Measurements from ENCODE around the gene PARP4. TPM values are rescaled to one million over a fixed set of nuclear protein-coding genes. Genes with fewer than 3 reads are reported as not detected.
"Not testable (repeated sequence)": the region's sequence is repeated elsewhere in the genome, so short reads cannot be mapped to it uniquely, and the experiment has no call there.

The PARP4 gene
- total RNA-seq, 1 experiment from 2014 or later: 25.9 TPM

DNA sequence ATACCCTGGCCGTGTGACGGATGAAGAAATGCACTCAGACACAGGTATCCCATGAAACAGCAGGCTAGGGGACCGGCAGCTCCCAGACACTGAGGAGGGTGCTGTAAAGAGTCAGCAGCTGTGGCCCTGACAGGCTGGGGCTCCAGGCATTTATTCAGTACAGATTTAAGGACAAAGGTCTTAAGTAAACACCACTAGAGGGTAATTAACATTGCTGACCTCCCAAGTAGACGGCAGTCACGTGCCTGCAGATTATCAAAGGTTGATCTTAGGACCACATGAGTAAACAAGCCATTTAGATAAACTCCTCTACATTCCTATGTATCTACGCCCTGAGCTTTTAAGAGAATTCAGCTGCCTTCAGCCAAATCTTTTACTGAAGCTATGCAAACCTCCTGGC, 92.9 kb downstream of the PARP4 start:
- H2BK15ac ChIP-seq (ENCODE audit: low read depth, low read length); H3K4me2 ChIP-seq (ENCODE audit: insufficient read depth, insufficient read length, low read length); H2AK5ac ChIP-seq (ENCODE audit: insufficient read length, low read length); H3K23ac ChIP-seq (ENCODE audit: insufficient read length, low read depth, low read length); H3K27me3 Mint-ChIP-seq (ENCODE audit: low read depth); H3K56ac ChIP-seq (ENCODE audit: insufficient read length, low read depth, low read length); H4K8ac ChIP-seq (replicated peaks; ENCODE audit: insufficient read length, low read depth, low read length); H3K79me1 ChIP-seq (ENCODE audit: insufficient read depth, low read depth, low read length, poor library complexity, severe bottlenecking); H2BK120ac ChIP-seq (ENCODE audit: low read depth, low read length, poor library complexity, severe bottlenecking); H3T11ph ChIP-seq (ENCODE audit: low read length); H3K27ac ChIP-seq (ENCODE audit: insufficient read length, low read depth, low read length); H2AFZ ChIP-seq (ENCODE audit: low read length); H3K9ac ChIP-seq (ENCODE audit: extremely low read depth, insufficient read length, low read length); H3K4ac ChIP-seq (ENCODE audit: low read depth, low read length); H3K4me1 Mint-ChIP-seq; H2BK5ac ChIP-seq (ENCODE audit: insufficient read length, low read length); H3K4me1 ChIP-seq (ENCODE audit: insufficient read depth, low read length); H3K79me2 ChIP-seq (ENCODE audit: insufficient read depth, low read length); H2BK12ac ChIP-seq (ENCODE audit: insufficient read length, low read depth, low read length); H4K5ac ChIP-seq (ENCODE audit: insufficient read length, low read depth, low read length); H3K4me3 Mint-ChIP-seq; H2BK20ac ChIP-seq (ENCODE audit: low read depth, low read length, poor library complexity, severe bottlenecking); H3K27me3 ChIP-seq (ENCODE audit: insufficient read depth, low read length); H4K91ac ChIP-seq (ENCODE audit: insufficient read length, low read depth, low read length); H3K27ac Mint-ChIP-seq; H4K20me1 ChIP-seq (ENCODE audit: control insufficient read depth, insufficient read depth, insufficient read length); H3K18ac ChIP-seq (ENCODE audit: insufficient read length, low read depth, low read length); DNase-seq; H3K23me2 ChIP-seq (ENCODE audit: insufficient read length, low read depth, low read length, poor library complexity, severe bottlenecking); H3K14ac ChIP-seq (ENCODE audit: insufficient read depth, low read length): not testable (repeated sequence)
- Mint-ChIP-seq H3K36me3 (ENCODE audit: insufficient read depth in 1 of 3, low read depth in 3 of 3) (peaks cover 33 to 60% (median 34%) of the 10 kb centered on the region in 3 experiments), H3K9me3 (peaks cover 16 to 30% of the 10 kb centered on the region in 2 experiments)
- H3K9me3 ChIP-seq (ENCODE audit: control insufficient read depth, low read depth, low read length): peaks cover 13% of the 10 kb centered on the region
- WGBS (ENCODE audit: extremely low coverage, insufficient read length, low lambda C conversion rate): no CpG with 5 or more reads among the region's 6 CpGs

Data from H9 (cell line).